DOHH2 (cell line): ENCODE results near the gene HEBP2.

Experiments used
- H3F3A ChIP-seq: fragments of 200-600 bp; sonication (generic), shearing (Covaris generic); 2 replicates; pipeline ENCODE4 v1.6.0; 2016; ENCODE audit warnings: antibody characterized with exemption, mild to moderate bottlenecking; ENCODE audit not compliant: control insufficient read depth, insufficient read depth
- H3K27ac ChIP-seq: fragments of 200-600 bp; sonication (generic); 2 replicates; pipeline ENCODE4 v1.5.1; 2014; ENCODE audit warnings: low read depth, mild to moderate bottlenecking, low read length, moderate library complexity
- H3K27me3 ChIP-seq: fragments of 200-600 bp; sonication (generic); 2 replicates; pipeline ENCODE4 v1.6.1; 2014; ENCODE audit warnings: mild to moderate bottlenecking, low read length, mixed read lengths; ENCODE audit not compliant: control insufficient read depth
- H3K36me3 ChIP-seq: fragments of 200-600 bp; sonication (generic); 2 replicates; pipeline ENCODE4 v1.6.1; 2014; ENCODE audit warnings: mild to moderate bottlenecking, low read length, moderate library complexity, mixed read lengths; ENCODE audit not compliant: control insufficient read depth
- H3K4me1 ChIP-seq: fragments of 200-600 bp; sonication (generic); 2 replicates; pipeline ENCODE4 v1.6.1; 2014; ENCODE audit warnings: mild to moderate bottlenecking, low read length, mixed read lengths; ENCODE audit not compliant: control insufficient read depth
- H3K4me2 ChIP-seq: fragments of 200-600 bp; sonication (generic); 2 replicates; pipeline ENCODE4 v1.6.0; 2014; ENCODE audit warnings: mild to moderate bottlenecking, low read length, moderate library complexity
- H3K4me3 ChIP-seq: fragments of 200-600 bp; sonication (generic); 2 replicates; pipeline ENCODE4 v1.5.1; 2014; ENCODE audit warnings: mild to moderate bottlenecking, low read length, mixed read lengths
- H3K79me2 ChIP-seq: fragments of 200-600 bp; sonication (generic); 2 replicates; pipeline ENCODE4 v1.6.1; 2014; ENCODE audit warnings: mild to moderate bottlenecking, low read length, mixed read lengths; ENCODE audit not compliant: control insufficient read depth
- H3K9me2 ChIP-seq: fragments of 200-600 bp; sonication (generic); replicated peaks from 2 replicates; pipeline ENCODE4 v1.6.1; 2014; ENCODE audit warnings: mild to moderate bottlenecking, low read length, mixed read lengths; ENCODE audit not compliant: control insufficient read depth
- H3K9me3 ChIP-seq: fragments of 200-600 bp; sonication (generic); 2 replicates; pipeline ENCODE4 v1.6.1; 2014; ENCODE audit warnings: antibody characterized with exemption, low read length, mixed read lengths; ENCODE audit not compliant: control insufficient read depth, insufficient read depth
- H4K20me1 ChIP-seq: fragments of 200-600 bp; sonication (generic); 2 replicates; pipeline ENCODE4 v1.6.0; 2014; ENCODE audit warnings: low read depth, mild to moderate bottlenecking, antibody characterized with exemption, low read length, moderate library complexity; ENCODE audit not compliant: control insufficient read depth, insufficient read depth
- EZH2phosphoT487 ChIP-seq: fragments of 200-600 bp; sonication (generic); IDR thresholded peaks from 2 replicates; pipeline ENCODE4 v1.6.1; 2017; ENCODE audit warnings: borderline replicate concordance, mild to moderate bottlenecking, antibody characterized with exemption, low read length, moderate library complexity, mixed read lengths
- TF ChIP-seq, protein P1 (sequence below): fragments of 200-600 bp; sonication (generic); IDR thresholded peaks from one replicate; pipeline ENCODE4 v1.5.1; 2014; ENCODE audit warnings: antibody characterized with exemption, mild to moderate bottlenecking, low read depth, low read length; ENCODE audit not compliant: poor library complexity, severe bottlenecking

The HEBP2 gene

DNA sequence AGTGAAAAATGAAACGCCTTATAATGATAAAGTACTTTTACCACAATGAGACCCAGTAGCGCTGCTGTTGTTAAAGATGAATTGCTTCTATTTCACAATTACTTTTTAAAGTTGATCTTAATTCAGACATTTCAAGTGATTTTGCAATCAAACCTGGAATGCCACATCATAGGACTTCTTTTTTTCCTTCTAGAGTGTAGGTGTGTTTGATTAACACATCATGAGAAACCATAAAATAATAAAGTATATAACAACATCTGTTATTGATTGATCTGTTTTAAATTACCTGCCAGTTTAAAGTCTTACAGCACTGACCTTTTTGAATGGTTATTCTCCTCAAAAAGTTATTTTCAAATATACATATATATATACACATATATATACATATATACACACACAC lies 38.6 kb downstream of the HEBP2 start:
- no peaks in the 10 kb centered on the region for H3K4me1 ChIP-seq
- no peaks in the 10 kb centered on the region for H3F3A ChIP-seq
- no peaks in the 10 kb centered on the region for H3K9me3 ChIP-seq
- no peaks in the 10 kb centered on the region for H3K9me2 ChIP-seq
- H3K4me2 ChIP-seq, result no peak overlapping the region
- no peaks in the 10 kb centered on the region for H3K27me3 ChIP-seq
- H3K36me3 ChIP-seq, result no peaks in the 10 kb centered on the region
- no peaks in the 10 kb centered on the region for H4K20me1 ChIP-seq
- no peak for TF ChIP-seq EZH2phosphoT487
- TF ChIP-seq, protein P1, sequence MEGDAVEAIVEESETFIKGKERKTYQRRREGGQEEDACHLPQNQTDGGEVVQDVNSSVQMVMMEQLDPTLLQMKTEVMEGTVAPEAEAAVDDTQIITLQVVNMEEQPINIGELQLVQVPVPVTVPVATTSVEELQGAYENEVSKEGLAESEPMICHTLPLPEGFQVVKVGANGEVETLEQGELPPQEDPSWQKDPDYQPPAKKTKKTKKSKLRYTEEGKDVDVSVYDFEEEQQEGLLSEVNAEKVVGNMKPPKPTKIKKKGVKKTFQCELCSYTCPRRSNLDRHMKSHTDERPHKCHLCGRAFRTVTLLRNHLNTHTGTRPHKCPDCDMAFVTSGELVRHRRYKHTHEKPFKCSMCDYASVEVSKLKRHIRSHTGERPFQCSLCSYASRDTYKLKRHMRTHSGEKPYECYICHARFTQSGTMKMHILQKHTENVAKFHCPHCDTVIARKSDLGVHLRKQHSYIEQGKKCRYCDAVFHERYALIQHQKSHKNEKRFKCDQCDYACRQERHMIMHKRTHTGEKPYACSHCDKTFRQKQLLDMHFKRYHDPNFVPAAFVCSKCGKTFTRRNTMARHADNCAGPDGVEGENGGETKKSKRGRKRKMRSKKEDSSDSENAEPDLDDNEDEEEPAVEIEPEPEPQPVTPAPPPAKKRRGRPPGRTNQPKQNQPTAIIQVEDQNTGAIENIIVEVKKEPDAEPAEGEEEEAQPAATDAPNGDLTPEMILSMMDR, result no peak
- H3K79me2 ChIP-seq, result no peaks in the 10 kb centered on the region
- H3K4me3 ChIP-seq, result no peak overlapping the region
- no peak overlapping the region for H3K27ac ChIP-seq

DNA sequence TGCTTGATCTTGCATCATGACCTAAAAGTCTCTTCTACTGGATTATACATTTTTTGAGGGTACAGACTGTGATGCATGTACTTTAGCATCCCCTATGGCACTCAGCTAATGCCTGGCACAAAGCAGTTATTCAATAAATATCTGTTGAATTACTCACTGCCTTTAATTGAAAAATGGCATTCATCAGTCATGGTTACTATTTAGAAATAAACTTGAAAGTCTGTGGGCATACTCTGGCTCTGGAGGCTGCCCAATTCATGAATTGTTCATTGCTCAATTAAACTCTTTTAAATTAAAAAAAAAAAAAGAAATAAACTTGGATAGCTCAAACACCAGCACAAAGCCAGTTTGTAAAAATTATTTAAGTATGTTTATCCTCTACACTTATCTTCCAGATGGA lies 40.0 kb downstream of the HEBP2 start:
- no peak for TF ChIP-seq EZH2phosphoT487
- TF ChIP-seq, protein P1, result no peak
- no peaks in the 10 kb centered on the region for H3K9me2 ChIP-seq

DNA sequence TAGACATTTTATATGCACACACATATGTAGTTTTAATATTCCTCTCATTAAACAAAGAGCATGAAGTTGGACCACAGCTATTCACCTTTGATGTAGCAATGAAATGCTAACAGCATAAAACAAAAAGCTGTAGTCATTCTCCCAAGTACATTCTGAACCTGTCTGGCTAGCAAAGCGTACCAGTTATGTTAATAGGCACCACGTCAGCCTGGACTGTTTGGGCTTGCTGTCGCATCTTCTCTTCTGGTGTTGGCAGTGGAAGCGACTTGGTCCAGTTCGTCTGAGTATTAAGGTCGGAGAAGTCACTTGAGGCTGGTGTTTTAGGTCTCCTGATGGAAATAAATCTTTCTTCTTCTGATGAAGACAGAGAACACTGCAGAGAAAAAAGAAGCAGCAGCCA lies 42.8 kb downstream of the HEBP2 start:
- Histone ChIP-seq H3K36me3 (no peaks in the 10 kb centered on the region), H3F3A (no peaks in the 10 kb centered on the region), H3K27me3 (no peaks in the 10 kb centered on the region), H4K20me1 (no peaks in the 10 kb centered on the region), H3K4me1 (0 out of 2 replicates have a peak, but pooled peaks cover 2% of the 10 kb centered on the region), H3K4me3 (no peak overlapping the region), H3K9me2 (no peaks in the 10 kb centered on the region), H3K27ac (no peak overlapping the region), H3K9me3 (no peaks in the 10 kb centered on the region), H3K4me2 (no peak overlapping the region), H3K79me2 (no peaks in the 10 kb centered on the region)
- TF ChIP-seq, protein P1, result no peak
- TF ChIP-seq EZH2phosphoT487, result no peak

More for the DNA sequence above, 40.0 kb downstream of the HEBP2 start:
- Histone ChIP-seq H3K4me3 (no peak overlapping the region), H3K27me3 (no peaks in the 10 kb centered on the region), H3K79me2 (no peaks in the 10 kb centered on the region), H3F3A (no peaks in the 10 kb centered on the region), H4K20me1 (no peaks in the 10 kb centered on the region), H3K27ac (no peak overlapping the region), H3K9me3 (no peaks in the 10 kb centered on the region), H3K4me1 (no peaks in the 10 kb centered on the region), H3K36me3 (no peaks in the 10 kb centered on the region), H3K4me2 (no peak overlapping the region)

DNA sequence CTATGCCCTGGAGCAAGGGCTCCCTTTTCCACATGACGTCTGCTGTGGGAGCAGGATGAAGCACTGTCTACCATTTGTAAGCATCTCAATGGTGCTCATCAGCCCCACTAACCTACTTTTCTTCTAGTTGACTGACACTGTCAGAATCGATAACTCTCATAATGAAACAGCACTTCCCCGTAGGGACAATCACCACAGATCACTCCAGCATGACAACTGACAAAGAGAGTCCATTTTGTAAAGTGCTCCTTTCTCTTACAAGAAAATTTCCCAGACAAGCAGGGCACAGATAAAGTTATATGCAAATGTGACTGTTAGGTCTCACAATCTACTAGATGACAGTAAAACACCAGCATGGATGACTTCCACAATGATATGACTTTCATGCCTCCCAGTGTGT lies 46.4 kb downstream of the HEBP2 start:
- TF ChIP-seq, protein P1, result no peak
- TF ChIP-seq EZH2phosphoT487, result no peak
- no peaks in the 10 kb centered on the region for H3F3A ChIP-seq
- H3K27me3 ChIP-seq, result no peaks in the 10 kb centered on the region
- no peak overlapping the region for H3K4me2 ChIP-seq
- H3K27ac ChIP-seq, result no peak overlapping the region
- H3K9me3 ChIP-seq, result no peaks in the 10 kb centered on the region
- no peaks in the 10 kb centered on the region for H3K36me3 ChIP-seq
- H3K4me3 ChIP-seq, result no peak overlapping the region
- H3K9me2 ChIP-seq, result no peaks in the 10 kb centered on the region
- H3K79me2 ChIP-seq, result no peaks in the 10 kb centered on the region
- no peaks in the 10 kb centered on the region for H4K20me1 ChIP-seq
- H3K4me1 ChIP-seq, result peaks cover 9% of the 10 kb centered on the region
